SK-N-SH (cell line): Measurements from ENCODE around the gene IRF2BP1. TPM values are rescaled to one million over a fixed set of nuclear protein-coding genes. Genes with fewer than 3 reads are reported as not detected.

Experiments used
- CTCF ChIA-PET: fragments of 300-600, 350-600 bp; formaldehyde crosslinking; extraction: SDS; loops from one replicate; lab custom pipeline; 2021; lab: Yijun Ruan, JAX
- POLR2A ChIA-PET: fragments of 350-600 bp; sonication (Branson Sonifier 250); formaldehyde crosslinking; extraction: SDS; loops from one replicate; lab custom pipeline; 2020; ENCODE audit warnings: antibody characterized with exemption, inconsistent platforms; lab: Yijun Ruan, JAX
- DNase-seq: peaks from one replicate; pipeline ENCODE4 v3.0.0; 2012
- H2AFZ ChIP-seq: fragments of 200-600 bp; sonication (generic); 2 replicates; pipeline ENCODE4 v1.8.1; 2016; ENCODE audit warnings: antibody characterized with exemption, mild to moderate bottlenecking, low read depth
- H3F3A ChIP-seq: fragments of 200-600 bp; sonication (generic); replicated peaks from 2 replicates; pipeline ENCODE3; 2016; ENCODE audit warnings: antibody characterized with exemption, mild to moderate bottlenecking; ENCODE audit not compliant: insufficient read depth
- H3K27ac ChIP-seq, 2 experiments: fragments of 200-500 bp in 1 of 2; fragments of 200-600 bp in 1 of 2; sonication (Bioruptor generic) in 1 of 2; sonication (generic), shearing (Covaris generic) in 1 of 2; 2 replicates each; pipeline versions ENCODE4 v1.5.1 to v1.6.1; 2014 to 2016; ENCODE audit warnings: low read depth in 2 of 2, inconsistent platforms in 1 of 2, low read length in 1 of 2, mild to moderate bottlenecking in 1 of 2, mixed read lengths in 1 of 2
- H3K27me3 ChIP-seq: fragments of 200-600 bp; sonication (generic), shearing (Covaris generic); 2 replicates; pipeline ENCODE4 v1.6.1; 2016; ENCODE audit warnings: mixed run types; ENCODE audit not compliant: insufficient read depth
- H3K36me3 ChIP-seq, 2 experiments: fragments of 200-500 bp in 1 of 2; fragments of 200-600 bp in 1 of 2; sonication (Bioruptor generic) in 1 of 2; sonication (generic) in 1 of 2; replicated peaks in 1 of 2; 2 replicates each; pipeline versions ENCODE3 to v1.5.1; 2014 to 2016; ENCODE audit warnings: low read length in 1 of 2, mild to moderate bottlenecking in 1 of 2; ENCODE audit not compliant: insufficient read depth in 2 of 2, control insufficient read depth in 1 of 2
- H3K4me1 ChIP-seq, 2 experiments: fragments of 200-500 bp in 1 of 2; fragments of 200-600 bp in 1 of 2; sonication (Bioruptor generic) in 1 of 2; sonication (generic), shearing (Covaris generic) in 1 of 2; 2 replicates each; pipeline versions ENCODE4 v1.5.1 to v1.6.1; 2014 to 2016; ENCODE audit warnings: low read depth in 1 of 2, low read length in 1 of 2, mixed run types in 1 of 2; ENCODE audit not compliant: insufficient read depth in 2 of 2, control insufficient read depth in 1 of 2
- H3K4me2 ChIP-seq: fragments of 200-600 bp; sonication (generic), shearing (Covaris generic); 2 replicates; pipeline ENCODE4 v1.6.1; 2017; ENCODE audit warnings: mixed run types
- H3K4me3 ChIP-seq, 2 experiments: fragments of 200-500 bp in 1 of 2; fragments of 200-600 bp in 1 of 2; sonication (Bioruptor generic) in 1 of 2; sonication (generic), shearing (Covaris generic) in 1 of 2; 2 replicates each; pipeline versions ENCODE4 v1.5.1 to v1.8.1; 2014 to 2016; ENCODE audit warnings: low read depth in 2 of 2, inconsistent platforms in 1 of 2, low read length in 1 of 2, mild to moderate bottlenecking in 1 of 2, mixed read lengths in 1 of 2, moderate library complexity in 1 of 2
- H3K79me2 ChIP-seq: fragments of 200-600 bp; sonication (generic); 2 replicates; pipeline ENCODE4 v1.8.1; 2017; ENCODE audit warnings: mild to moderate bottlenecking; ENCODE audit not compliant: insufficient read depth
- H3K9ac ChIP-seq: fragments of 200-600 bp; sonication (generic); 2 replicates; pipeline ENCODE4 v1.6.1; 2017; ENCODE audit warnings: mixed run types
- H3K9me2 ChIP-seq: fragments of 200-600 bp; sonication (generic); 2 replicates; pipeline ENCODE4 v1.6.1; 2017; ENCODE audit warnings: mixed run types
- H3K9me3 ChIP-seq: fragments of 200-600 bp; sonication (generic); 2 replicates; pipeline ENCODE4 v1.6.1; 2017; ENCODE audit warnings: mixed run types, mild to moderate bottlenecking, moderate library complexity
- H4K20me1 ChIP-seq: fragments of 200-600 bp; sonication (generic); 2 replicates; pipeline ENCODE4 v1.6.1; 2017; ENCODE audit warnings: mild to moderate bottlenecking, mixed run types; ENCODE audit not compliant: insufficient read depth
- CHD2 ChIP-seq: fragments of 150-350 bp; IDR thresholded peaks from 2 replicates; pipeline ENCODE4 v1.6.1; 2018; ENCODE audit warnings: low read length; ENCODE audit not compliant: partially characterized antibody
- FOXJ3 ChIP-seq: sonication (generic); formaldehyde crosslinking; IDR thresholded peaks from 2 replicates; pipeline ENCODE4 v1.5.1; 2020; ENCODE audit warnings: mild to moderate bottlenecking, missing genetic modification reagents
- MXI1 ChIP-seq: IDR thresholded peaks from 2 replicates; pipeline ENCODE4 v1.6.1; 2012; ENCODE audit warnings: mild to moderate bottlenecking, low read depth, low read length, improper control_type of control experiment
- NRF1 ChIP-seq: IDR thresholded peaks from 2 replicates; pipeline ENCODE4 v1.6.1; 2012; ENCODE audit warnings: low read depth, mild to moderate bottlenecking, low read length
- RXRA ChIP-seq: IDR thresholded peaks from 2 replicates; pipeline ENCODE4 v1.4.0; 2012; ENCODE audit warnings: low read depth, mild to moderate bottlenecking, borderline replicate concordance
- TEAD4 ChIP-seq: IDR thresholded peaks from 2 replicates; pipeline ENCODE4 v1.4.0; 2012; ENCODE audit warnings: mild to moderate bottlenecking, borderline replicate concordance; ENCODE audit not compliant: insufficient read depth
- WGBS: methylation state at CpG from one replicate; pipeline ENCODE4 v1.1.6; 2017; ENCODE audit warnings: low lambda C conversion rate; 5-methylcytosine and 5-hydroxymethylcytosine counted together
- polyA plus RNA-seq, 3 experiments: library from polyadenylated mRNA; depleted of rRNA; stranded (reverse); fragments of >200 nt; gene quantifications; 2 replicates each; pipeline ENCODE4 v1.2.3, GENCODE V29; 2012
- TF ChIP-seq, protein P1 (sequence below): IDR thresholded peaks from 2 replicates; pipeline ENCODE4 v1.4.0; 2012; ENCODE audit warnings: low read depth
- TF ChIP-seq, protein P2 (sequence below): IDR thresholded peaks from 2 replicates; pipeline ENCODE4 v1.6.1; 2012; ENCODE audit warnings: mild to moderate bottlenecking, low read depth, low read length, moderate library complexity
- TF ChIP-seq, protein P3 (sequence below): IDR thresholded peaks from 2 replicates; pipeline ENCODE4 v1.4.0; 2012; ENCODE audit warnings: low read depth, borderline replicate concordance
- TF ChIP-seq, protein P4 (sequence below): fragments of 150-350 bp; IDR thresholded peaks from 2 replicates; pipeline ENCODE4 v1.6.1; 2017; ENCODE audit warnings: antibody characterized with exemption, low read length, low read depth, borderline replicate concordance

IRF2BP1 gene
- polyA plus RNA-seq, 1 of the 3 experiments (the other 2 are of a cell fraction): 16.8 TPM

DNA sequence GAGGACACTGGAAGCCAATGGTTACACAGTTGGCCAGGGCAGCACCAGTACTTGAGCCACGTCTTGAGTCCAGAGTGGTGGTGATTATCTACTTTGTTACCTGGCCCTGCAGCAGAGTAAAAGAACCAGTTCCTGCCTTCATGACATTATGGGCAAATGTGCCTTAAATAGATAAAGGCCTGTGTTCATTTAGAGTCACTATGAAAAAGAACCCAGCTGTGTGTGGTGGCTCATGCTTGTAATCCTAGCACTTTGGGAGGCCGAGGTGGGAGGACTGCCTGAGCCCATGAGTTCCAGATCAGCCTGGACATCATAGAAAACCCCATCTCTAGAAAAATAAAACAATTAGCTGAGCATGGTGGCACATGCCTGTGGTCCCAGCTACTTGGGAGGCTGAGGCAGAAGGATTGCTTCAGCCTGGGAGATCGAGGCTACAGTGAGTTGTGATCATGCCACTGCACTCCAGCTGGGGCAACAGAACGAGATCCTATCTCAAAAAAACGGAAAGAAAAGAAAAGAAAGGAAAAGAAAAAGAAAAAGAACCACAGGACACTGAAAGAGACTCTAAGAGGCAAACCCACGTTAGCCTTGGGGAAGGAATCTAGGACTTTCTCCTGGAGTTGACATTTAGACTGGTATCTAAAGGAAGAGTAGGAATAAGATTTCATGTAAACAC is 3.4 kb upstream of the IRF2BP1 start:
- no peaks in the 10 kb centered on the region for H3K9me3 ChIP-seq
- TF ChIP-seq RXRA: no peak
- DNase-seq: no peak
- H3K36me3 ChIP-seq: peaks cover 0 to 9% of the 10 kb centered on the region in 2 experiments
- 74% methylated on average over 6 of the region's 6 CpGs for WGBS
- ChIA-PET POLR2A (no interaction called here), CTCF (interaction anchor here (1.2 to 3.4 kb wide), 2 partner anchors 13 to 73 kb away, joined by 3 to 12 read pairs; partner anchors contain the start of gene MYPOP)
- H3K4me2 ChIP-seq: no peak overlapping the region
- H3K27me3 ChIP-seq: no peaks in the 10 kb centered on the region
- H3F3A ChIP-seq: peaks cover 20% of the 10 kb centered on the region
- H3K9me2 ChIP-seq: no peaks in the 10 kb centered on the region
- peaks cover 9% of the 10 kb centered on the region for H4K20me1 ChIP-seq
- H3K4me3 ChIP-seq: no peak overlapping the region
- no peak overlapping the region for H3K9ac ChIP-seq
- peaks cover 14% of the 10 kb centered on the region for H3K79me2 ChIP-seq
- no peak overlapping the region for H3K27ac ChIP-seq
- H3K4me1 ChIP-seq: peaks cover 0 to 13% of the 10 kb centered on the region in 2 experiments; a peak in 1 of 4 replicates
- no peak overlapping the region for H2AFZ ChIP-seq

DNA sequence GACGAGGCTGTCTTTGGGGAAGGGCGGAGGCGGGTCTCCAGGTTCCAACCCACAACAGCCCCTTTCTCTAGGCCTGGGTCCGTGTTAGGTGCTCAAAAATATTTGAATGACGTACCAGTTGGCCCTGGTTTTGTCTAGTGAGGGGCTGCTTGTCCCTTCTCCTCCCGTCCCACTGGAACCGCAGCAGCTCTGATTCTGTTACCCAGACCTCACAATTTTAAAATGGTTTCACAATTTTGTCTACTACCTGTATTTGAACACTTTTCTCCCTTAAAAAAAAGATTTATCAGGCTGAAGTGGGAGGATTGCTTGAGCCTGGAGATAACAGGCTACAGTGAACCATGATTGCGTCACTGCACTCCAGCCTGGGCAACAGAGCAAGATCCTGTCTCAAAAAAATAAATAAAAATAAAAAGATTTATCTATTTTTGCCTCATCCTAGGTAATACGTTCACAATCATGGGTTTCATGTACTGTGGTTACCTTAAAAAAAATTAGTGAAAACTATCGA is 1.3 kb upstream of the IRF2BP1 start:
- Histone ChIP-seq H3K4me1 (peaks cover 3 to 33% of the 10 kb centered on the region in 2 experiments; a peak in 2 of 4 replicates), H3K4me3 (peak overlapping the region; percentile 72 to 81), H3K9ac (peak overlapping the region; percentile 77), H3K36me3 (peaks cover 3 to 23% of the 10 kb centered on the region in 2 experiments), H3F3A (peaks cover 16% of the 10 kb centered on the region), H2AFZ (peak overlapping the region; percentile 75), H3K9me3 (no peaks in the 10 kb centered on the region), H3K9me2 (no peaks in the 10 kb centered on the region), H3K79me2 (peaks cover 29% of the 10 kb centered on the region), H3K4me2 (peak overlapping the region; percentile 84), H3K27me3 (no peaks in the 10 kb centered on the region), H3K27ac (peak overlapping the region; percentile 78 to 92), H4K20me1 (peaks cover 27% of the 10 kb centered on the region)
- TF ChIP-seq, protein P1, sequence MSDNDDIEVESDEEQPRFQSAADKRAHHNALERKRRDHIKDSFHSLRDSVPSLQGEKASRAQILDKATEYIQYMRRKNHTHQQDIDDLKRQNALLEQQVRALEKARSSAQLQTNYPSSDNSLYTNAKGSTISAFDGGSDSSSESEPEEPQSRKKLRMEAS: no peak
- TF ChIP-seq MXI1: no peak
- TF ChIP-seq, protein P2, sequence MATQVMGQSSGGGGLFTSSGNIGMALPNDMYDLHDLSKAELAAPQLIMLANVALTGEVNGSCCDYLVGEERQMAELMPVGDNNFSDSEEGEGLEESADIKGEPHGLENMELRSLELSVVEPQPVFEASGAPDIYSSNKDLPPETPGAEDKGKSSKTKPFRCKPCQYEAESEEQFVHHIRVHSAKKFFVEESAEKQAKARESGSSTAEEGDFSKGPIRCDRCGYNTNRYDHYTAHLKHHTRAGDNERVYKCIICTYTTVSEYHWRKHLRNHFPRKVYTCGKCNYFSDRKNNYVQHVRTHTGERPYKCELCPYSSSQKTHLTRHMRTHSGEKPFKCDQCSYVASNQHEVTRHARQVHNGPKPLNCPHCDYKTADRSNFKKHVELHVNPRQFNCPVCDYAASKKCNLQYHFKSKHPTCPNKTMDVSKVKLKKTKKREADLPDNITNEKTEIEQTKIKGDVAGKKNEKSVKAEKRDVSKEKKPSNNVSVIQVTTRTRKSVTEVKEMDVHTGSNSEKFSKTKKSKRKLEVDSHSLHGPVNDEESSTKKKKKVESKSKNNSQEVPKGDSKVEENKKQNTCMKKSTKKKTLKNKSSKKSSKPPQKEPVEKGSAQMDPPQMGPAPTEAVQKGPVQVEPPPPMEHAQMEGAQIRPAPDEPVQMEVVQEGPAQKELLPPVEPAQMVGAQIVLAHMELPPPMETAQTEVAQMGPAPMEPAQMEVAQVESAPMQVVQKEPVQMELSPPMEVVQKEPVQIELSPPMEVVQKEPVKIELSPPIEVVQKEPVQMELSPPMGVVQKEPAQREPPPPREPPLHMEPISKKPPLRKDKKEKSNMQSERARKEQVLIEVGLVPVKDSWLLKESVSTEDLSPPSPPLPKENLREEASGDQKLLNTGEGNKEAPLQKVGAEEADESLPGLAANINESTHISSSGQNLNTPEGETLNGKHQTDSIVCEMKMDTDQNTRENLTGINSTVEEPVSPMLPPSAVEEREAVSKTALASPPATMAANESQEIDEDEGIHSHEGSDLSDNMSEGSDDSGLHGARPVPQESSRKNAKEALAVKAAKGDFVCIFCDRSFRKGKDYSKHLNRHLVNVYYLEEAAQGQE: no peak
- TF ChIP-seq, protein P3, sequence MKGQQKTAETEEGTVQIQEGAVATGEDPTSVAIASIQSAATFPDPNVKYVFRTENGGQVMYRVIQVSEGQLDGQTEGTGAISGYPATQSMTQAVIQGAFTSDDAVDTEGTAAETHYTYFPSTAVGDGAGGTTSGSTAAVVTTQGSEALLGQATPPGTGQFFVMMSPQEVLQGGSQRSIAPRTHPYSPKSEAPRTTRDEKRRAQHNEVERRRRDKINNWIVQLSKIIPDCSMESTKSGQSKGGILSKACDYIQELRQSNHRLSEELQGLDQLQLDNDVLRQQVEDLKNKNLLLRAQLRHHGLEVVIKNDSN: no peak
- no peak for TF ChIP-seq CHD2
- TF ChIP-seq TEAD4: no peak
- TF ChIP-seq, protein P4, sequence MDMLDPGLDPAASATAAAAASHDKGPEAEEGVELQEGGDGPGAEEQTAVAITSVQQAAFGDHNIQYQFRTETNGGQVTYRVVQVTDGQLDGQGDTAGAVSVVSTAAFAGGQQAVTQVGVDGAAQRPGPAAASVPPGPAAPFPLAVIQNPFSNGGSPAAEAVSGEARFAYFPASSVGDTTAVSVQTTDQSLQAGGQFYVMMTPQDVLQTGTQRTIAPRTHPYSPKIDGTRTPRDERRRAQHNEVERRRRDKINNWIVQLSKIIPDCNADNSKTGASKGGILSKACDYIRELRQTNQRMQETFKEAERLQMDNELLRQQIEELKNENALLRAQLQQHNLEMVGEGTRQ: no peak
- no peak for TF ChIP-seq NRF1
- TF ChIP-seq FOXJ3 (CRISPR knock-in tag): no peak
- 78% methylated on average over 6 of the region's 10 CpGs for WGBS
- ChIA-PET POLR2A (interaction anchor here (1.6 kb wide), 1 partner anchor 15 kb away, joined by 19 read pairs; the partner anchor contains the start of gene MYPOP), CTCF (interaction anchor here (1.2 to 9.9 kb wide), 4 partner anchors 15 to 117 kb away, joined by 3 to 130 read pairs (median 67); partner anchors contain the start of genes FOXA3, MYPOP, RSPH6A and SYMPK)
- no peak for DNase-seq
